HS-27A (cell line): ENCODE data around the gene RBP2.

Experiments used
- DNase-seq: peaks from one replicate; pipeline ENCODE4 v3.0.0-alpha.2; 2012; ENCODE audit warnings: low read depth, missing footprints

RBP2 gene

GRCh38 chr3:139480585-139480984 is 4.3 kb upstream of the RBP2 start:
- DNase-seq = no peak

DNA sequence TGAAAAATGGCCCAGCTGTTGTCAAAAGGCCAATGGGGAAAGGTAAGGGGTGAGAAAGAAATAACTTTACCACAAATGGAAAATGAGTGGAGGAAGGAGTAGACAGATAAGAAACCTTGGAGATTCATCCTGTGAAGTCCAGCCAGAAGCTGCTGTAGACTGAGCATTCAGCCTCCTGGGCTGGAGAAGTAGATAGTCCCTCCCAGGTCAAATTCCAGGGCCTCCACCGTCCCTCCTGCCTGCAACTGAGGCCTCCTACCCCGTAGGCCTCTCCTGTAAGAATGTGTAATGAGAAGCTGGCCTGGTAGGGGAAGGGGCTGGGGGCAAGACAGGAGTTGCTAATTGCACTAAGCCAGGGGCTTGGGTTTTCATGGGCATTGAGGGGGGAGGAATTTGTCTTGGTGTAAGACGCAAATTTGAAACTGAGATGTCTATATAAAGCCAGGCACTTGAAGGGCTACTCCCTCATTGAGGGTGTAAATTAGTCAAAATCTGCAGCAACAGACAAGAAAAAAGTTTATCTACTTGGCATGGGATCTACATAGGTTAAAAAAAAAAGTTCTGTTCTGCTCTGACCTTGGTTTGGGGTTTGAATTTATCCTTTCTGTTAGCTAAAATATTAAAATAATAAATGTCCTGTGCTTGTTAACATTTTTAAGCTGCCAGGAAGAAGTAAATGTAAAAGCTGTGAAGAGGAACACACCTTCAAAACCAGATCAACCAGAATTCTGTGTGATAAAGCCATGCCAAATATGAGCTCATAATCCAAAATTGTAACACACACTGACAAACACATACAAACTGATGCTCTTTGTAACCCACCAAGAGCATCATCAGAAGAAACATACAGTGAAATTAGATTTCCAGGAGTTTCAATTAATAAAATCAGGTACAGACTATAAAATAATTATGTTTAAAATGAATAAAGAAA is 1.7 kb upstream of the RBP2 start:
- DNase-seq = no peak

GRCh38 chr3:139473155-139473771 is 3.1 kb downstream of the RBP2 start:
- DNase-seq = no peak

- no peak for DNase-seq
These were observed 3.8 kb downstream of the RBP2 start for GRCh38 chr3:139472380-139473010.

DNA sequence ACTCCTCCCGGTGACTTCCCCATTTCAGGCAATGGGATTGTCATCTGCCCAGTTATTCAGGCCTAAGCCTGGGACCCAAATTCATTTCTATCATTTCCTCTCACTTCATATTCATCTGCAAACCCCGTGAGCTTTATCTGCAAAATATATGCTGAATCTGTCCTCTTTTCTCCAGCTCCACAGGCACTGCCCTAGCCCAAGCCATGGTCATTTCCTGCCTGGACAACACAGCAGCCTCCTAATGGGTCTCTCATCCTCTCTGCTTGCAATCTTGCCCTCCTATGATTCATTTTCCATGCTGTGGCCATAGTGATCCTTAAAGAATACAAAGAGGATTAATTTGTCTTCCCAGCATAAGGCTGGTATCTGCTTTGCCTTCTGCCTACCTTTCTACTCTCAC is 6.1 kb downstream of the RBP2 start:
- DNase-seq = no peak

- no peak for DNase-seq
These were observed 7.9 kb downstream of the RBP2 start for GRCh38 chr3:139468399-139468798.

GRCh38 chr3:139466360-139466759 is 10.0 kb downstream of the RBP2 start:
- no peak for DNase-seq

DNA sequence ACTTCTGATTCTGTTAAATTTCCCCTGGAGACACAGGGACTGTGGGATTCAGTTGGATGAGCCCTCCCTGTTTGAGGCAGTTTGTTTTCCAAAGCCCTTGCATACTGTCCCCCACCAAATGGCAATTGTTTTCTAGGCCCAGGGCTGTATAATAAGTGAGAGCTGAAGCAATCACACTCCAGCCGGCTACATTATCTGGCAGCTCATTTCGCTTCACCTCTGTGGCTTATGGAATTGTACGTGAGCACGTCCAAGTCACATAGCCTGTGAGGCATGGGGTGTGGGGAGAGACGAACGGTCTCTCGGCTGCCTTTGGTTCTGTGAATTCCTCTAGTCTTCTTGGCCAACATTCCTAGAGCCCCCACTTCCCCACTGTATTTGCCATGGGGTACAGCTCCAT is 10.7 kb downstream of the RBP2 start:
- DNase-seq = no peak

DNA sequence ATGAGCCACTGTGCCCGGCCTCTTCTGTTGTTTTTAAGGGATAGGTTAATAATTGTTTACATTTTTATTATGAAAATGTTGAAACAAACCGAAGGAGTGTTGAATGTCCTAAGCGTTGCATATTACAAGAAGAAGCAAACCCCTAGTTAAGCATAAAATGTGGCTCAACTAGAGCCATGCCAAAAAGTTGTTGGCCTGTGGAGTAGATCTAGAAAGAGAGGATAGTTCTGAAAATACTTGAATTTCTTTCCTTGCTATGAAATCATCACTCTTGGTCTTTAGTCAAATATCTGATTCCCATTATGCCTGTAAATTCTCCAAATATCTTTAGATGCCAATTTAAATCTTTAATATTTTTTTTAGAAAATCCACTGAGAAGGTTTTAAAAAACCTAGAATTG is 12.8 kb downstream of the RBP2 start:
- DNase-seq = no peak

GRCh38 chr3:139460529-139460928 is 15.8 kb downstream of the RBP2 start:
- no peak for DNase-seq

DNA sequence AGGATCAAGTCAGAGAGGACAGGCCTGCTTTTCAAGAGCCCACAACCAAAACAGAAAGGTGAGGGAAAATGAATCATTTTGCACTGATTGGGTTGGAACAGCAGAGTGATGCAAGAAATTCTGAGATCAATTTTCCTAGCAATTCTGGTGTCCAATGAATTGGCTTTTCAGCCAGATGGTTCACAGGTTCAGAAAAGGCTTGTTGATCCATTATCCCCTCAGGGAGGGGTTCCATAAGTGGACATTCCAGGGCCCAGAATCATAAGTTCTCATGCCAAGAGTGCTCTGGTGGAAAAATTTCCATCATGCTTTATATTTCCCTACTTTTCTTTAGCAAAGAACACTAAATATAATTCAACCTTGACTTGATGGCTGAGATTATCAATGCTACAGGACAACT is 16.2 kb downstream of the RBP2 start:
- DNase-seq = no peak

GRCh38 chr3:139458348-139458747 is 18.0 kb downstream of the RBP2 start:
- DNase-seq = no peak

DNA sequence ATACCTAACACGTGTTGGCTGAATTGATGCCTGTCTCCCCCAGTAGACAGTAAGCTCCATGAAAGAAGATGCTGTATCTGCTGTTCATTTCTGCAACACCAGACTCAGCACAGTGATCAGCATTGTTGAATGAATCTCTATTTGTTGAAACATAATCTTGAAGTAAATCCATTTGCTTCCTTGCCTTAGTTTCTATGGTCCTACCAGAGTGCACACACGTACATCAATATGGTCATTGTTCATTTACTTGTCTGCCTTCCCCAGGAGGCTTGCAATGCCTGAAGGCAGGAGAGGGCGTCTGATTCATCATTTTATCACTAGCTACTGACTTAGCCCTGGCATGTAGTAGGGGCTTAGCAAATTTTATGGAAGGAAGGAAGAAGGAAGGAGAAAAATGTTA is 19.2 kb downstream of the RBP2 start:
- DNase-seq = no peak

DNA sequence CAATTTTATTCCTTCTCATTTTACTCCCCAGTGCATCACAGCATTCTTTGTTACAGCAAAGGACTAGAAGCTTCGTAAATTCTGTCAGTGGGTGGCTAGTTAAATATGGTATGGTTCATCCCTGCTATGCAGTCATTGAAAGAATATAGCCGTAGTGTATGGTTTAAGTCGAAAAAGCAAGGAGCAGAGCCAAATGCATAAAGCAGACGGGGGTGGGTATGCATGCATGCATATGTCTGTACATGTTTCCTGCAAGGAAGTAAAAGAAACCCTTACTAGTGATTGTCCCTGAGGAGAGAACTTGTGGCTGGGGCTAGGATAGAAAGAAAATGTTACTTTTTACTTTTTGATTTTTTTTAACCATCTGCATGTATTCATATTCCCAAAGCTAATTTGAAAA is 19.9 kb downstream of the RBP2 start:
- no peak for DNase-seq

GRCh38 chr3:139455855-139456254 is 20.5 kb downstream of the RBP2 start:
- no peak for DNase-seq

- DNase-seq = no peak
These were observed 21.1 kb downstream of the RBP2 start for GRCh38 chr3:139455206-139455605.

DNA sequence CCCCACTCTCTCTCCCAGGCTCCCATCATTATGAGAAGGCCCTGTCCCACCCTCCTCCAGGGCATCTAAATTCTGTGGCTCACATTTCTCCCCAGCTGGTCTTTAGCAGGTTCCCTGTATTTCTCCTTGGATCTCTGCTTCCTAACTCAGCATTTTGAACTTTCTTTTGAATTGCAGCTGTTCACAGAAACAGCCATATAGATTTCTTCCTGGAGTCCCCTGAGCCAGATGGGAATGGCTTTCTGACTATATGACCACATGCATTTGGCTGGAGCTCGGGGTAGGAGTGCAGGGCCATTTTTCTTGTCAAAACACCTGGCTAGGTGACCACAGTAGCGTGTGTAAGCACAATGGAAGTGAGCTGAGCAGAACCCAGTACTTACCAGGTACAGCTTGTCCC is 22.0 kb downstream of the RBP2 start:
- no peak for DNase-seq

GRCh38 chr3:139450159-139450558 is 26.2 kb downstream of the RBP2 start:
- no peak for DNase-seq

DNA sequence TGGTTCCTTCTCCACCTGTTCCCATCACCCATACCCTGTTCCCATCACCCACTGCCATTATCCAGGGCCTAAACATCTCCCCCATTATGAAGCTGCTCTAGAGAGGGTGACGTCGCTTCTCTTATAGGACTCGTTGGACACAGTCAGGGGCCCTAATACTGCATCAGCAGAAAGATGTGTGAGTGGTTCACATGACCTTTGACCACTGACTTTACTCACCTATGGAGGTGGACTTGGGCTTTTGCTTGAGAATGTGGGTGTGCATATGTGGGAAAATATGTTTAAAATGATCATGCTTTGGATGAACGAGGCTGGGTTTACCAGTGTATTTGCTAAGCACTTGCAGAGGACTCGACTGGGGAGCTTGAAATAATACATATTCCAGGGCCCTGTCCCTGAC is 26.8 kb downstream of the RBP2 start:
- no peak for DNase-seq

DNA sequence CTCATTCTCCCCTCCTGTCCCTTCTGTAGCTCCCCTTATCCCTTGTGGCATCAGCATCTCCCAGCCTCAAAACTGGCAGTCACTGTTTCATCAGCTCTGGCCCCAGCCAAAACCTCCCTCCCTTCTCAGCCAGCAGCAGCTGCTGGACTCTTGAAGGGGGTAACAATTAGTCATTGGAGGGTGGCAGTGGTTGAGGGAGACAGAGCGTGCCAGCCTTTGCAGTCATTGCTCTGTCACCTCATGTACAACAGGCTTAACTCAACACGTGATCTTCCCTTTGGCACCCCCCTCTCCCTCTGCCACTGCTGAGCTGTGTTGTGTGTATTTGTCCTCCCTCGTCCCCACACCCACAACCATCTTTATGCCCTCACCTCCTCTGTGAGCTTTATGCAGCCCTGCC is 28.2 kb downstream of the RBP2 start:
- no peak for DNase-seq

- DNase-seq = no peak
These were observed 28.8 kb downstream of the RBP2 start for GRCh38 chr3:139447486-139447885.

GRCh38 chr3:139444446-139444845 is 31.9 kb downstream of the RBP2 start:
- no peak for DNase-seq

GRCh38 chr3:139443186-139443585 is 33.1 kb downstream of the RBP2 start:
- DNase-seq = no peak
